ENCODE data around the gene CALCOCO2. TPM values are rescaled to one million over a fixed set of nuclear protein-coding genes. Genes with fewer than 3 reads are reported as not detected.
"Not testable (repeated sequence)": the region's sequence is repeated elsewhere in the genome, so short reads cannot be mapped to it uniquely, and the experiment has no call there.

The CALCOCO2 gene
- total and polyA plus RNA-seq, 4 donors = 46.8 to 128 (median 93.1) TPM

DNA sequence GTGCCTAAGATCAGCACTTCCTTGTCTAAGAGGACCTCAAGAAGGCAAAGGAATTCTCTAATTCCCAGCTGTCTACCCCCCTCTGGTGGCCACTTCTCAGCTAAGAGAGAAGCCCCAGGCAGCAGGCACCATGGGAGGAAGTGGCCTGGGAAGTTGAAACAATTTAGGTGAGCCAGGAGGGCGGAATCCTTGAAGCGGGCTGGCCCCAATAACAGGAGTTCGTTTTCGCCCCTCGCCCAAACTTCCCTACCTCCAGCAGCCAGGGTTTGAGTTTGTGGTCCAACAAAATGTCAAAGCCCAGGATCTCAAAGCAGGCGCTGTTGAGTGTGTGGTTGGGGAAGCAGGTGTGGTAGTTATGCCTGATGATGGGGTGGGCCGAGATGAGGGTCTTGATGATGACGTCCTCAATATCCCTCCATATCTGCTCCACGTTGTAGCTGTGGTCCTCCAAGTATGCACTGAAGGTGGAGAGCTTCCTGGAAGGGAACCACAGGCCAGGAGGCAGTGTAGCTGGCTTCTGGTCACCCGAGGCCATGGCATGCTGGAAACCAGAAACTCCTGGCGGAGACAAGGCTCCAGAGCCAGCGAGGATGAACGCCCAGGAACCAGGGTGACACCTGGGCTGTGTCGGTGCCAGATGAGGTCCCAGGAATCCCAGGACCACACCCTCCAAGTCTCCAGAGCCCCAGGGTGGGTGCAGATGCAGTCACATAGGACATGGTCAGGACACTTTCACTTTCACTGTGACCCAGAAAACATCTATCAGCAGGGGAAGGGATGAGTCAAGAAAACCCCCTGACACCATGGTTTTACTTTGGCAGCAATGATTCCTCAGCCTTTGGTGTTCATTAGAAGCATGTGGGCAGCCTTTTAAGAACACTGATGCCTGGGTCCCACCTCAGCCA, 39.5 kb upstream of the CALCOCO2 start:
- peaks cover 0 to 8% (median 0%) of the 10 kb centered on the region in 5 donors for H3K4me1 ChIP-seq (ENCODE audit: control insufficient read depth in 5 of 5, insufficient read depth in 5 of 5, low read length in 5 of 5)
- H3K27me3 ChIP-seq (ENCODE audit: control insufficient read depth in 3 of 3, insufficient read depth in 3 of 3, low read length in 2 of 3) = peaks cover 0 to 8% (median 0%) of the 10 kb centered on the region in 3 donors
- no peak overlapping the region for H3K27ac ChIP-seq (ENCODE audit: low read depth in 1 of 2, low read length in 1 of 2)
- no peak overlapping the region for H3K9ac ChIP-seq (ENCODE audit: insufficient read depth in 1 of 2, low read length in 2 of 2)
- H3K36me3 ChIP-seq (ENCODE audit: control insufficient read depth in 4 of 4, insufficient read depth in 4 of 4, low read length in 4 of 4) = no peaks in the 10 kb centered on the region
- H3K9me3 ChIP-seq (ENCODE audit: control insufficient read depth in 4 of 4, insufficient read depth in 3 of 4, low read length in 3 of 4) = no peaks in the 10 kb centered on the region
- TF ChIP-seq, protein P1, sequence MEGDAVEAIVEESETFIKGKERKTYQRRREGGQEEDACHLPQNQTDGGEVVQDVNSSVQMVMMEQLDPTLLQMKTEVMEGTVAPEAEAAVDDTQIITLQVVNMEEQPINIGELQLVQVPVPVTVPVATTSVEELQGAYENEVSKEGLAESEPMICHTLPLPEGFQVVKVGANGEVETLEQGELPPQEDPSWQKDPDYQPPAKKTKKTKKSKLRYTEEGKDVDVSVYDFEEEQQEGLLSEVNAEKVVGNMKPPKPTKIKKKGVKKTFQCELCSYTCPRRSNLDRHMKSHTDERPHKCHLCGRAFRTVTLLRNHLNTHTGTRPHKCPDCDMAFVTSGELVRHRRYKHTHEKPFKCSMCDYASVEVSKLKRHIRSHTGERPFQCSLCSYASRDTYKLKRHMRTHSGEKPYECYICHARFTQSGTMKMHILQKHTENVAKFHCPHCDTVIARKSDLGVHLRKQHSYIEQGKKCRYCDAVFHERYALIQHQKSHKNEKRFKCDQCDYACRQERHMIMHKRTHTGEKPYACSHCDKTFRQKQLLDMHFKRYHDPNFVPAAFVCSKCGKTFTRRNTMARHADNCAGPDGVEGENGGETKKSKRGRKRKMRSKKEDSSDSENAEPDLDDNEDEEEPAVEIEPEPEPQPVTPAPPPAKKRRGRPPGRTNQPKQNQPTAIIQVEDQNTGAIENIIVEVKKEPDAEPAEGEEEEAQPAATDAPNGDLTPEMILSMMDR (IDR thresholded peaks at IDR 0.05; ENCODE audit: control extremely low read depth, extremely low read depth) = peak; percentile 84
- ATAC-seq (ENCODE audit: insufficient read depth, low FRiP score) = peak; percentile 73
- WGBS, 2 donors = 50 to 58% methylated on average over 14 of the region's 14 CpGs
- peak; percentile 82 to 91 (median 88) for DNase-seq
- H3K4me3 ChIP-seq = no peak overlapping the region

DNA sequence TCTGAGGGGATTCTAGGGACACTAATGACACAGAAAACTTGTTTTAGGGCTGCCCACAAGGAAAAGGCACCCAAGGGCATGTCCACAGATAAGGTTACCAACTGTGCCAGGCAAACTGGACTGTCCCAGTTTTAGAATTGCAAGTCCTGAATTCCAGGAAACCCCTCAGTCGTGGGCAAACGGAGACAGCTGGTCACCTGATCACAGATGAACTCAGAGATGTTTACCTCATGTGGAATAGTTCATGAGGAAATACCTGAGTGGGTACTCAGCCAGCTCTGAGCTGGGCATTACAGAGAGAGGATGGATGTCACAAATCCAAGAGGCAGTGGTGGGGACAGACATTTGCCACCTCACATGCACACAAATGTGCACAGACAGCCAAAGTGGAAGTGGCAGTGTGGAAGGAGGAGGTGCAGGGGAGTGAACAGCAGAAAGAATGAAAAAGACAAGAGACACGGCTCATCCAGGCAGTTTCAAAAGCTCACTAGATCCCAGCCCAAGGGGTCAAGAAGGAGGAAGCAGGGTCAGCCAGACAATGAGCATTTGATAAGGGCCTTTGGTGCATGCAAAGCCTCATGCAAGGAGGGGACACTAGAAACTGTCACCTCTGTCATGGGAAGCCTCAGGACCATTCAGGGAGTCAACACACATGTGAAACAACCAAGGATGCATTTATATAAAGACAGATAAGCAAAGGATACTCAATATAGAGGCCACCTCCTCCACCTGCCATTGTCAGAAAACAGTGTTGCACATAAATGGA, 38.6 kb upstream of the CALCOCO2 start:
- Histone ChIP-seq H3K4me3 (no peak overlapping the region), H3K4me1 (ENCODE audit: control insufficient read depth in 5 of 5, insufficient read depth in 5 of 5, low read length in 5 of 5) (peaks cover 0 to 8% (median 0%) of the 10 kb centered on the region in 5 donors), H3K36me3 (ENCODE audit: control insufficient read depth in 4 of 4, insufficient read depth in 4 of 4, low read length in 4 of 4) (no peaks in the 10 kb centered on the region), H3K9me3 (ENCODE audit: control insufficient read depth in 4 of 4, insufficient read depth in 3 of 4, low read length in 3 of 4) (no peaks in the 10 kb centered on the region), H3K27ac (ENCODE audit: low read depth in 1 of 2, low read length in 1 of 2) (no peak overlapping the region), H3K27me3 (ENCODE audit: control insufficient read depth in 3 of 3, insufficient read depth in 3 of 3, low read length in 2 of 3) (peaks cover 0 to 6% (median 0%) of the 10 kb centered on the region in 3 donors), H3K9ac (ENCODE audit: insufficient read depth in 1 of 2, low read length in 2 of 2) (no peak overlapping the region)
- no peak for DNase-seq
- 33 to 40% methylated on average over 3 of the region's 3 CpGs for WGBS, 2 donors
- TF ChIP-seq, protein P1 (IDR thresholded peaks at IDR 0.05; ENCODE audit: control extremely low read depth, extremely low read depth) = no peak
- ATAC-seq (ENCODE audit: insufficient read depth, low FRiP score) = no peak

DNA sequence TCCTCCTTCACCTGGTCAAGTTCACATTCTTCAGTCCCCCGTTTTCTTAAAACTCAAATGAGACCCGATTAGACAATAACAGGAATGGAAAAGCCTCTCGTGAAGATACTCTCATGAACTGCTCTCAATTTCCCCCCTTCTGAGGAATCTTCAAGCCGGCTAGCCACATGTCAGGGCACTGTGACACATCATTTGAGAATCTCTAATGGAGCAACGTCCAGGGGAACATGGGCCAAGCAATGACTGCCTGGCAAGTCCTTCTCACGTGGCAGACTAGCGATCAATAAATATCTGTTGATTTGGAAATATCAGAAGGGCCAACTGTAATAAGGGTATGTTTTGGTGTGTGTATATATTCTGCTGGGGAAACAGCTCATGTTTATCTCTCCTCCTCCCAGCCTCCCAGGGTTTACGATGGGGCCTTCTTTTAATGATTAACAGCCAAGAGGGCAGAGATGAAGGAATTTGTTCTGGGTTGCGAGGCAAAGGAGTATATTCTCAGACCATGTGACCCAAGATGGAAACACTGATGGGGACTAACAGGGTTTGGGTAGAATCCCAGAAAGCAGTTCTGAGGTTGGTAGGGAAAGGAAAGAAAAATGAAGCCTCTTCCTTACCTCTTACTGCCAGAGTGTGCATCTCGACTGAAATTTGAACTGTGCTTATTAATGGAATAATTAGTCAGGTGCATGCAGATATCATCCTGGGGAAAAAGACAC, 35.2 kb upstream of the CALCOCO2 start:
- Histone ChIP-seq H3K27ac (ENCODE audit: low read depth in 1 of 2, low read length in 1 of 2) (no peak overlapping the region), H3K4me1 (ENCODE audit: control insufficient read depth in 5 of 5, insufficient read depth in 5 of 5, low read length in 5 of 5) (peaks cover 0 to 8% (median 0%) of the 10 kb centered on the region in 5 donors), H3K9me3 (ENCODE audit: control insufficient read depth in 4 of 4, insufficient read depth in 3 of 4, low read length in 3 of 4) (no peaks in the 10 kb centered on the region), H3K4me3 (no peak overlapping the region), H3K9ac (ENCODE audit: insufficient read depth in 1 of 2, low read length in 2 of 2) (no peak overlapping the region), H3K36me3 (ENCODE audit: control insufficient read depth in 4 of 4, insufficient read depth in 4 of 4, low read length in 4 of 4) (no peaks in the 10 kb centered on the region), H3K27me3 (ENCODE audit: control insufficient read depth in 3 of 3, insufficient read depth in 3 of 3, low read length in 2 of 3) (no peaks in the 10 kb centered on the region)
- ATAC-seq (ENCODE audit: insufficient read depth, low FRiP score) = no peak
- WGBS, 2 donors = 65 to 71% methylated on average over 10 of the region's 10 CpGs
- peak; percentile 20 to 33 (median 25) for DNase-seq
- TF ChIP-seq, protein P1 (IDR thresholded peaks at IDR 0.05; ENCODE audit: control extremely low read depth, extremely low read depth) = no peak

DNA sequence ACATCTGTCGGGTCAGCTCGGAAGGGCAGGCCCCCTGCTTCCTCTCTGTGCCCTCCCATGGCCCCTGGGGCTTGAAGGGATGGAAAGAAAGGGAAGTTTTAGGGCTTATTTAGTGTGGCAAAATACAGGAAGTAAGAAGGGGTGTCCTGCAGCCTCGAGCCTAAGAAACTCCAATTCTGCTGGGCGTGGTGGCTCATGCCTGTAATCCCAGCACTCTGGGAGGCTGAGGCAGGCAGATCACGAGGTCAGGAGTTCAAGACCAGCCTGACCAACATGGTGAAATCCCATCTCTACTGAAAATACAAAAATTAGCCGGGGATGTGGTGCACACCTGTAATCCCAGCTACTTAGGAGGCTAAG, 34.7 kb upstream of the CALCOCO2 start:
- not testable (repeated sequence) for H3K27ac ChIP-seq (ENCODE audit: low read depth in 1 of 2, low read length in 1 of 2); ATAC-seq (ENCODE audit: insufficient read depth, low FRiP score); H3K36me3 ChIP-seq (ENCODE audit: control insufficient read depth in 4 of 4, insufficient read depth in 4 of 4, low read length in 4 of 4); H3K4me3 ChIP-seq; H3K9ac ChIP-seq (ENCODE audit: insufficient read depth in 1 of 2, low read length in 2 of 2); H3K27me3 ChIP-seq (ENCODE audit: control insufficient read depth in 3 of 3, insufficient read depth in 3 of 3, low read length in 2 of 3); H3K9me3 ChIP-seq (ENCODE audit: control insufficient read depth in 4 of 4, insufficient read depth in 3 of 4, low read length in 3 of 4); H3K4me1 ChIP-seq (ENCODE audit: control insufficient read depth in 5 of 5, insufficient read depth in 5 of 5, low read length in 5 of 5); DNase-seq
- WGBS, 2 donors = 35 to 62% methylated on average over 6 of the region's 6 CpGs
